Fibroblast of lung (primary cell): ENCODE measurements around the gene FEM1C. TPM values are rescaled to one million over a fixed set of nuclear protein-coding genes. Genes with fewer than 3 reads are reported as not detected.
A peak's percentile ranks its signal among the peaks of the same experiment; 100 is the strongest.

Experiments
- DNase-seq, 2 donors: peaks; one replicate each; pipeline versions ENCODE4 v3.0.0 to v3.0.0-alpha.2; 2010; ENCODE audit warnings: low read depth in 2 of 2
- H2AFZ ChIP-seq: 2 replicates; pipeline ENCODE4 v1.5.1; 2012; ENCODE audit warnings: low read length, control low read depth, inconsistent platforms
- H3K27ac ChIP-seq: 2 replicates; pipeline ENCODE4 v1.5.1; 2011; ENCODE audit warnings: low read length, control low read depth; ENCODE audit not compliant: insufficient read depth
- H3K27me3 ChIP-seq: 2 replicates; pipeline ENCODE4 v1.5.1; 2011; ENCODE audit warnings: mild to moderate bottlenecking, low read length; ENCODE audit not compliant: control insufficient read depth, insufficient read depth
- H3K36me3 ChIP-seq: 2 replicates; pipeline ENCODE4 v1.5.1; 2011; ENCODE audit warnings: low read length; ENCODE audit not compliant: control insufficient read depth, insufficient read depth
- H3K4me1 ChIP-seq: 2 replicates; pipeline ENCODE4 v1.5.1; 2011; ENCODE audit warnings: low read length; ENCODE audit not compliant: control insufficient read depth, insufficient read depth; ENCODE audit errors: extremely low read depth
- H3K4me2 ChIP-seq: 2 replicates; pipeline ENCODE4 v1.5.1; 2011; ENCODE audit warnings: low read length, control low read depth; ENCODE audit not compliant: insufficient read depth; ENCODE audit errors: extremely low read depth
- H3K4me3 ChIP-seq, 4 experiments: fragments of 200-600 bp in 1 of 4; sonication (generic) in 1 of 4; replicated peaks in 1 of 4; 2 replicates each; pipeline ENCODE4 v1.5.1; 2011 to 2016; ENCODE audit warnings: low read length in 4 of 4, low read depth in 3 of 4, mild to moderate bottlenecking in 3 of 4, control low read depth in 2 of 4, inconsistent platforms in 1 of 4, mixed read lengths in 1 of 4; ENCODE audit not compliant: insufficient read depth in 1 of 4; ENCODE audit errors: control extremely low read depth in 1 of 4
- H3K79me2 ChIP-seq: 2 replicates; pipeline ENCODE4 v1.5.1; 2012; ENCODE audit warnings: mild to moderate bottlenecking, low read length, inconsistent platforms; ENCODE audit not compliant: control insufficient read depth, insufficient read depth
- H3K9ac ChIP-seq: 2 replicates; pipeline ENCODE4 v1.5.1; 2011; ENCODE audit warnings: mild to moderate bottlenecking, low read length, control low read depth; ENCODE audit not compliant: insufficient read depth
- H3K9me3 ChIP-seq: 2 replicates; pipeline ENCODE4 v1.5.1; 2012; ENCODE audit warnings: low read depth, low read length; ENCODE audit not compliant: control insufficient read depth, insufficient read depth
- H4K20me1 ChIP-seq: 2 replicates; pipeline ENCODE4 v1.5.1; 2011; ENCODE audit warnings: low read length; ENCODE audit not compliant: control insufficient read depth, insufficient read depth; ENCODE audit errors: extremely low read depth
- CTCF ChIP-seq, 2 donors: IDR thresholded peaks in 1 of 2; conservative IDR thresholded peaks in 1 of 2; 1 replicate in 1 of 2; 2 replicates in 1 of 2; pipeline ENCODE4 v1.5.1; 2011 to 2012; ENCODE audit warnings: low read length in 2 of 2, control low read depth in 1 of 2, inconsistent platforms in 1 of 2, low read depth in 1 of 2, mild to moderate bottlenecking in 1 of 2
- EZH2 ChIP-seq: IDR thresholded peaks from 2 replicates; pipeline ENCODE4 v1.5.1; 2012; ENCODE audit warnings: low read length, control low read depth, mild to moderate bottlenecking; ENCODE audit errors: missing control alignments
- polyA plus RNA-seq, 2 donors: library from polyadenylated mRNA; depleted of rRNA in 1 of 2; stranded (reverse) in 1 of 2; unstranded in 1 of 2; fragments of >200 nt; gene quantifications; 2 replicates each; pipeline ENCODE4 v1.2.1, GENCODE V29; 2011 to 2012; ENCODE audit warnings: missing spikeins in 1 of 2
- total RNA-seq: library from RNA; depleted of rRNA; stranded (reverse); fragments of >200 nt; gene quantifications from 2 replicates; pipeline ENCODE4 v1.2.1, GENCODE V29; 2014

The FEM1C gene
- total and polyA plus RNA-seq, 2 donors (not counting 1 experiment from before 2014, with no cell fraction given) = 26.4 to 53.2 TPM

- H3K9ac ChIP-seq = no peak overlapping the region
- no peak for DNase-seq
- peak overlapping the region in 1 of 4 experiments; percentile 3 for H3K4me3 ChIP-seq
- no peak overlapping the region for H3K27ac ChIP-seq
- peaks cover 96% of the 10 kb centered on the region for H3K79me2 ChIP-seq
- H3K9me3 ChIP-seq = no peaks in the 10 kb centered on the region
- no peaks in the 10 kb centered on the region for H3K27me3 ChIP-seq
- H4K20me1 ChIP-seq = no peaks in the 10 kb centered on the region
- no peaks in the 10 kb centered on the region for H3K36me3 ChIP-seq
- TF ChIP-seq EZH2 = no peak
- no peak for TF ChIP-seq CTCF (conservative IDR thresholded peaks at IDR 0.05 in 1 of 2, IDR thresholded peaks at IDR 0.05 in 1 of 2; ENCODE audit: low read depth in 1 of 2, low read length in 2 of 2)
- H3K4me2 ChIP-seq = no peak overlapping the region
- peaks cover 4% of the 10 kb centered on the region for H3K4me1 ChIP-seq
- no peak overlapping the region for H2AFZ ChIP-seq
These were observed 14.1 kb downstream of the FEM1C start for GRCh38 chr5:115530426-115530825.

- Histone ChIP-seq H4K20me1 (peaks cover 2% of the 10 kb centered on the region), H3K27me3 (no peaks in the 10 kb centered on the region), H3K9me3 (no peaks in the 10 kb centered on the region), H3K79me2 (peaks cover 86% of the 10 kb centered on the region), H3K4me2 (no peak overlapping the region), H3K36me3 (peaks cover 6% of the 10 kb centered on the region), H3K27ac (no peak overlapping the region), H3K4me3 (no peak overlapping the region), H2AFZ (no peak overlapping the region), H3K9ac (no peak overlapping the region), H3K4me1 (peaks cover 3% of the 10 kb centered on the region)
- no peak for DNase-seq
- TF ChIP-seq EZH2 = no peak
- TF ChIP-seq CTCF (conservative IDR thresholded peaks at IDR 0.05 in 1 of 2, IDR thresholded peaks at IDR 0.05 in 1 of 2; ENCODE audit: low read depth in 1 of 2, low read length in 2 of 2) = no peak
These were observed 18.0 kb downstream of the FEM1C start for GRCh38 chr5:115526604-115527003.

- Histone ChIP-seq H3K79me2 (peaks cover 71% of the 10 kb centered on the region), H3K27ac (no peak overlapping the region), H2AFZ (no peak overlapping the region), H4K20me1 (peaks cover 2% of the 10 kb centered on the region), H3K9ac (no peak overlapping the region), H3K4me1 (peaks cover 3% of the 10 kb centered on the region), H3K4me3 (no peak overlapping the region), H3K27me3 (no peaks in the 10 kb centered on the region), H3K36me3 (peaks cover 6% of the 10 kb centered on the region), H3K9me3 (no peaks in the 10 kb centered on the region), H3K4me2 (no peak overlapping the region)
- no peak for TF ChIP-seq CTCF (conservative IDR thresholded peaks at IDR 0.05 in 1 of 2, IDR thresholded peaks at IDR 0.05 in 1 of 2; ENCODE audit: low read depth in 1 of 2, low read length in 2 of 2)
- no peak for TF ChIP-seq EZH2
- DNase-seq = no peak
These were observed 20.3 kb downstream of the FEM1C start for GRCh38 chr5:115524199-115524847.
